ENCODE measurements around the gene OR51I1.

Gene OR51I1

GRCh38 chr11:5441414-5441813 is at the start of gene OR51I1:
TSS of gene OR51I1 (minus strand) at chr11:5441514. CDS start at chr11:5441514, 0 bp downstream.
- no peak for DNase-seq

GRCh38 chr11:5489576-5490357 is 48.5 kb upstream of the OR51I1 start:
- DNase-seq, result no peak

GRCh38 chr11:5488798-5489399 is 47.6 kb upstream of the OR51I1 start:
- no peak for DNase-seq

GRCh38 chr11:5488385-5488784 is 47.1 kb upstream of the OR51I1 start, which contains the start of gene OR52D1:
TSS of gene OR52D1 (plus strand) at chr11:5488685. CDS start at chr11:5488707, 22 bp downstream.
- DNase-seq, result no peak

- no peak for DNase-seq
Measured at GRCh38 chr11:5486421-5486820, 45.1 kb upstream of the OR51I1 start.

GRCh38 chr11:5486003-5486402 is 44.7 kb upstream of the OR51I1 start:
- DNase-seq, result no peak

- DNase-seq, result peak; percentile 25 to 52
Measured at GRCh38 chr11:5476186-5476819, 35.0 kb upstream of the OR51I1 start.

GRCh38 chr11:5473921-5474320 is 32.6 kb upstream of the OR51I1 start:
- DNase-seq, result no peak

GRCh38 chr11:5467527-5467926 is 26.2 kb upstream of the OR51I1 start:
- no peak for DNase-seq

GRCh38 chr11:5460983-5461621 is 19.8 kb upstream of the OR51I1 start:
- DNase-seq, result no peak

- DNase-seq, result no peak
Measured at GRCh38 chr11:5449432-5449831, 8.1 kb upstream of the OR51I1 start.

GRCh38 chr11:5449023-5449422 is 7.7 kb upstream of the OR51I1 start, which contains the start of gene OR51I2:
TSS of gene OR51I2 (plus strand) at chr11:5449323. CDS start at chr11:5453489, 4,166 bp downstream.
- DNase-seq, result no peak

GRCh38 chr11:5443835-5444393 is 2.6 kb upstream of the OR51I1 start:
- DNase-seq, result no peak

- DNase-seq, result no peak
Measured at GRCh38 chr11:5423131-5423530, 18.2 kb downstream of the OR51I1 start.

GRCh38 chr11:5421811-5422210 is 19.5 kb downstream of the OR51I1 start, which contains the start of gene OR51Q1:
TSS of gene OR51Q1 (plus strand) at chr11:5422111. CDS start at chr11:5422201, 90 bp downstream.
- DNase-seq, result no peak

- DNase-seq, result no peak
Measured at GRCh38 chr11:5420993-5421392, 20.3 kb downstream of the OR51I1 start.

- DNase-seq, result no peak
Measured at GRCh38 chr11:5405173-5405572, 36.1 kb downstream of the OR51I1 start.

GRCh38 chr11:5398936-5399335 is 42.4 kb downstream of the OR51I1 start:
- no peak for DNase-seq

- DNase-seq, result no peak
Measured at GRCh38 chr11:5394091-5394490, 47.2 kb downstream of the OR51I1 start.

Data from CD4-positive, alpha-beta T cell treated with Interferon alpha-2 for 1 hour (primary cell).